SK-N-SH treated with all-trans-retinoic acid at 6 μM for 48 hours (cell line): ENCODE results near the gene HACD2.

Source experiments
- ATAC-seq: fragments of 200-7000 bp; cut with Tn5 transposase; 3 replicates; pipeline ENCODE4 v1.9.1; 2020; ENCODE audit warnings: mild to moderate bottlenecking, moderate library complexity
- BACH2 ChIP-seq: fragments of 250-450 bp; sonication (Bioruptor Pico); IDR thresholded peaks from 2 replicates; pipeline ENCODE4 v1.9.0; 2021; ENCODE audit warnings: mild to moderate bottlenecking, borderline replicate concordance
- CREB5 ChIP-seq: fragments of 250-450 bp; sonication (Bioruptor Pico); IDR thresholded peaks from 2 replicates; pipeline ENCODE4 v1.5.1; 2020; ENCODE audit warnings: low read depth, mild to moderate bottlenecking, moderate library complexity
- CSDC2 ChIP-seq: fragments of 250-450 bp; sonication (Bioruptor Pico); IDR thresholded peaks from 2 replicates; pipeline ENCODE4 v1.5.0; 2020; ENCODE audit warnings: mild to moderate bottlenecking, moderate library complexity
- CSRNP3 ChIP-seq: fragments of 250-450 bp; sonication (Bioruptor Pico); IDR thresholded peaks from 2 replicates; pipeline ENCODE4 v1.5.1; 2021; ENCODE audit warnings: mild to moderate bottlenecking, moderate library complexity
- ESRRG ChIP-seq: fragments of 250-450 bp; sonication (Bioruptor Pico); IDR thresholded peaks from 2 replicates; pipeline ENCODE4 v1.6.1; 2021; ENCODE audit warnings: mild to moderate bottlenecking
- ISL1 ChIP-seq: fragments of 250-450 bp; sonication (Bioruptor Pico); IDR thresholded peaks from 2 replicates; pipeline ENCODE4 v2.1.2; 2022; ENCODE audit warnings: mild to moderate bottlenecking, moderate library complexity
- OSR1 ChIP-seq: fragments of 250-450 bp; sonication (Bioruptor Pico); IDR thresholded peaks from 2 replicates; pipeline ENCODE4 v1.8.0; 2022; ENCODE audit warnings: moderate library complexity, mild to moderate bottlenecking, inconsistent platforms
- PATZ1 ChIP-seq: fragments of 250-450 bp; sonication (Bioruptor Pico); IDR thresholded peaks from 2 replicates; pipeline ENCODE4 v1.8.0; 2020; ENCODE audit warnings: mild to moderate bottlenecking, moderate library complexity, borderline replicate concordance
- POU6F1 ChIP-seq: fragments of 250-450 bp; sonication (Bioruptor Pico); IDR thresholded peaks from 2 replicates; pipeline ENCODE4 v1.8.0; 2021; ENCODE audit warnings: low read depth, mild to moderate bottlenecking, moderate library complexity, borderline replicate concordance
- PPARA ChIP-seq: fragments of 250-450 bp; sonication (Bioruptor Pico); IDR thresholded peaks from 2 replicates; pipeline ENCODE4 v1.5.0; 2020; ENCODE audit warnings: mild to moderate bottlenecking, borderline replicate concordance
- RARB ChIP-seq: fragments of 250-450 bp; sonication (Bioruptor Pico); IDR thresholded peaks from 2 replicates; pipeline ENCODE4 v1.8.0; 2021; ENCODE audit warnings: mild to moderate bottlenecking, moderate library complexity
- TCF4 ChIP-seq: fragments of 250-450 bp; sonication (Bioruptor Pico); IDR thresholded peaks from 2 replicates; pipeline ENCODE4 v1.8.0; 2021; ENCODE audit warnings: mild to moderate bottlenecking, moderate library complexity, borderline replicate concordance
- TSHZ2 ChIP-seq: fragments of 250-450 bp; sonication (Bioruptor Pico); IDR thresholded peaks from 2 replicates; pipeline ENCODE4 v1.5.0; 2020; ENCODE audit warnings: mild to moderate bottlenecking, moderate library complexity
- ZFP3 ChIP-seq: fragments of 250-450 bp; sonication (Bioruptor Pico); IDR thresholded peaks from 2 replicates; pipeline ENCODE4 v1.5.0; 2020; ENCODE audit warnings: mild to moderate bottlenecking, moderate library complexity
- ZFP30 ChIP-seq: fragments of 450-650 bp; formaldehyde crosslinking; IDR thresholded peaks from 2 replicates; pipeline ENCODE4 v1.5.0; 2022; ENCODE audit warnings: mild to moderate bottlenecking, moderate library complexity
- ZNF565 ChIP-seq: fragments of 450-650 bp; formaldehyde crosslinking; conservative IDR thresholded peaks from 2 replicates; pipeline ENCODE4 v1.5.0; 2020; ENCODE audit warnings: low read depth, mild to moderate bottlenecking, moderate library complexity
- ZNF70 ChIP-seq: fragments of 450-650 bp; formaldehyde crosslinking; IDR thresholded peaks from 2 replicates; pipeline ENCODE4 v1.5.0; 2020; ENCODE audit warnings: mild to moderate bottlenecking, moderate library complexity
- ZNF8 ChIP-seq: fragments of 450-650 bp; formaldehyde crosslinking; IDR thresholded peaks from 2 replicates; pipeline ENCODE4 v1.5.0; 2020; ENCODE audit warnings: mild to moderate bottlenecking, moderate library complexity

HACD2 gene

GRCh38 chr3:123486460-123486859 lies 98.4 kb downstream of the HACD2 start:
- ATAC-seq: no peak
- TF ChIP-seq ZFP3 (CRISPR knock-in tag) (no peak), TCF4 (CRISPR knock-in tag) (no peak), OSR1 (no peak), ISL1 (CRISPR knock-in tag) (no peak), ESRRG (no peak), ZFP30 (CRISPR knock-in tag) (no peak), ZNF70 (CRISPR knock-in tag) (no peak), RARB (CRISPR knock-in tag) (no peak), ZNF8 (CRISPR knock-in tag) (no peak), PATZ1 (no peak), ZNF565 (CRISPR knock-in tag) (no peak), CSDC2 (CRISPR knock-in tag) (no peak), TSHZ2 (no peak)

- TF ChIP-seq ZFP3 (CRISPR knock-in tag) (no peak), ZNF70 (CRISPR knock-in tag) (no peak)
- no peak for ATAC-seq
These were observed 99.3 kb downstream of the HACD2 start for GRCh38 chr3:123485551-123485950.

GRCh38 chr3:123483146-123483545 lies 101.7 kb downstream of the HACD2 start:
- no peak for TF ChIP-seq TSHZ2
- no peak for TF ChIP-seq CSDC2 (CRISPR knock-in tag)
- TF ChIP-seq ISL1 (CRISPR knock-in tag): no peak
- TF ChIP-seq ZNF8 (CRISPR knock-in tag): no peak
- no peak for TF ChIP-seq ZNF565 (CRISPR knock-in tag)
- TF ChIP-seq ZFP30 (CRISPR knock-in tag): no peak
- no peak for TF ChIP-seq CREB5
- TF ChIP-seq, all 23 proteins: peak for 0
- no peak for ATAC-seq

- ATAC-seq: no peak
- no peak for TF ChIP-seq ZNF70 (CRISPR knock-in tag)
- TF ChIP-seq PPARA: no peak
- TF ChIP-seq BACH2 (CRISPR knock-in tag): no peak
- no peak for TF ChIP-seq CSDC2 (CRISPR knock-in tag)
- no peak for TF ChIP-seq ZNF565 (CRISPR knock-in tag)
- no peak for TF ChIP-seq ZFP3 (CRISPR knock-in tag)
- TF ChIP-seq ZNF8 (CRISPR knock-in tag): no peak
- no peak for TF ChIP-seq ISL1 (CRISPR knock-in tag)
- no peak for TF ChIP-seq POU6F1
- no peak for TF ChIP-seq TSHZ2
- no peak for TF ChIP-seq CSRNP3 (CRISPR knock-in tag)
- no peak for TF ChIP-seq ZFP30 (CRISPR knock-in tag)
- no peak for TF ChIP-seq ESRRG
These were observed 103.0 kb downstream of the HACD2 start for GRCh38 chr3:123481722-123482457.
